Fibroblast of mammary gland (primary cell): Measurements from ENCODE around the gene LAMB4.

Experiments
- DNase-seq: peaks from one replicate; pipeline ENCODE4 v3.0.0-alpha.2; 2010; ENCODE audit warnings: low read depth
- H3K4me3 ChIP-seq: 2 replicates; pipeline ENCODE4 v1.5.1; 2011; ENCODE audit warnings: low read depth, mild to moderate bottlenecking, low read length, moderate library complexity; ENCODE audit not compliant: control insufficient read depth
- CTCF ChIP-seq: conservative IDR thresholded peaks from 2 replicates; pipeline ENCODE4 v1.5.1; 2011; ENCODE audit warnings: low read depth, low read length, inconsistent platforms; ENCODE audit not compliant: control insufficient read depth, insufficient read depth

LAMB4 gene

GRCh38 chr7:107989618-107990373 is 140.4 kb downstream of the LAMB4 start:
- no peak overlapping the region for H3K4me3 ChIP-seq
- peak; percentile 97 for DNase-seq
- TF ChIP-seq CTCF: no peak

GRCh38 chr7:107982918-107983389 is 147.2 kb downstream of the LAMB4 start:
- TF ChIP-seq CTCF: no peak
- DNase-seq: peak; percentile 56

GRCh38 chr7:107982042-107982840 is 147.9 kb downstream of the LAMB4 start:
- H3K4me3 ChIP-seq: no peak overlapping the region
- no peak for DNase-seq
- TF ChIP-seq CTCF: no peak

More at GRCh38 chr7:107982918-107983389, 147.2 kb downstream of the LAMB4 start:
- no peak overlapping the region for H3K4me3 ChIP-seq

GRCh38 chr7:107981466-107981865 is 148.7 kb downstream of the LAMB4 start:
- DNase-seq: no peak
- H3K4me3 ChIP-seq: no peak overlapping the region
- no peak for TF ChIP-seq CTCF

GRCh38 chr7:107980671-107981190 is 149.4 kb downstream of the LAMB4 start:
- no peak overlapping the region for H3K4me3 ChIP-seq
- no peak for DNase-seq
- no peak for TF ChIP-seq CTCF

GRCh38 chr7:107980171-107980570 is 150.0 kb downstream of the LAMB4 start:
- no peak overlapping the region for H3K4me3 ChIP-seq
- no peak for TF ChIP-seq CTCF
- no peak for DNase-seq
